Measurements from ENCODE around the gene SLC22A5.

DNA sequence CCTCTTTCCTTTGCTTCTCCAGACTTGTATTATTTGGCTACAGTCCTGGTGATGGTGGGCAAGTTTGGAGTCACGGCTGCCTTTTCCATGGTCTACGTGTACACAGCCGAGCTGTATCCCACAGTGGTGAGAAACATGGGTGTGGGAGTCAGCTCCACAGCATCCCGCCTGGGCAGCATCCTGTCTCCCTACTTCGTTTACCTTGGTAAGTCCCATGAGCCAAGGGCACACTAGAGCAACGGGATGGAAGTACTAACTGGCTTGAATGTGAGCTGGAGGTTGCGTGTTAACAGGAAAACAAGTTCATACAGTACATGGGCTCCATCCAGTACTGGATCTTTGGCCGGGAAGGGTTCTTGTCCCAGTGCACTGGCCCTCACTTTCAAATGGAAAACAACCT, 22.9 kb downstream of the SLC22A5 start:
- TF ChIP-seq, protein P1, sequence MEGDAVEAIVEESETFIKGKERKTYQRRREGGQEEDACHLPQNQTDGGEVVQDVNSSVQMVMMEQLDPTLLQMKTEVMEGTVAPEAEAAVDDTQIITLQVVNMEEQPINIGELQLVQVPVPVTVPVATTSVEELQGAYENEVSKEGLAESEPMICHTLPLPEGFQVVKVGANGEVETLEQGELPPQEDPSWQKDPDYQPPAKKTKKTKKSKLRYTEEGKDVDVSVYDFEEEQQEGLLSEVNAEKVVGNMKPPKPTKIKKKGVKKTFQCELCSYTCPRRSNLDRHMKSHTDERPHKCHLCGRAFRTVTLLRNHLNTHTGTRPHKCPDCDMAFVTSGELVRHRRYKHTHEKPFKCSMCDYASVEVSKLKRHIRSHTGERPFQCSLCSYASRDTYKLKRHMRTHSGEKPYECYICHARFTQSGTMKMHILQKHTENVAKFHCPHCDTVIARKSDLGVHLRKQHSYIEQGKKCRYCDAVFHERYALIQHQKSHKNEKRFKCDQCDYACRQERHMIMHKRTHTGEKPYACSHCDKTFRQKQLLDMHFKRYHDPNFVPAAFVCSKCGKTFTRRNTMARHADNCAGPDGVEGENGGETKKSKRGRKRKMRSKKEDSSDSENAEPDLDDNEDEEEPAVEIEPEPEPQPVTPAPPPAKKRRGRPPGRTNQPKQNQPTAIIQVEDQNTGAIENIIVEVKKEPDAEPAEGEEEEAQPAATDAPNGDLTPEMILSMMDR (IDR thresholded peaks at IDR 0.05; ENCODE audit: poor library complexity) = no peak
- no peak for TF ChIP-seq EZH2 (IDR thresholded peaks at IDR 0.05; ENCODE audit: borderline replicate concordance)

All from hepatocyte (in vitro differentiated cells).